Liver (tissue), 9 donors: ENCODE measurements around the gene TSPAN15. TPM values are rescaled to one million over a fixed set of nuclear protein-coding genes. Genes with fewer than 3 reads are reported as not detected.

ENCODE experiments used
- DNase-seq: peaks from one replicate; pipeline ENCODE4 v3.0.0-alpha.2; 2017; ENCODE audit warnings: low spot score
- H3K27ac ChIP-seq, 2 donors: one replicate each; pipeline ENCODE4 v1.7.0; 2013; ENCODE audit warnings: inconsistent platforms in 2 of 2, low read length in 2 of 2, control low read depth in 1 of 2, low read depth in 1 of 2, mild to moderate bottlenecking in 1 of 2
- H3K27me3 ChIP-seq, 4 donors: one replicate each; pipeline versions ENCODE4 v1.6.1 to v1.7.0; 2013; ENCODE audit warnings: low read length in 3 of 4, inconsistent platforms in 1 of 4, mild to moderate bottlenecking in 1 of 4, moderate library complexity in 1 of 4; ENCODE audit not compliant: control insufficient read depth in 4 of 4, insufficient read depth in 4 of 4
- H3K36me3 ChIP-seq, 4 donors: one replicate each; pipeline versions ENCODE4 v1.6.1 to v1.7.0; 2013; ENCODE audit warnings: low read length in 3 of 4, mild to moderate bottlenecking in 3 of 4, low read depth in 1 of 4, moderate library complexity in 1 of 4; ENCODE audit not compliant: control insufficient read depth in 4 of 4, insufficient read depth in 3 of 4
- H3K4me1 ChIP-seq, 4 donors: one replicate each; pipeline versions ENCODE4 v1.6.1 to v1.7.0; 2013; ENCODE audit warnings: low read length in 3 of 4, mild to moderate bottlenecking in 3 of 4, moderate library complexity in 1 of 4; ENCODE audit not compliant: control insufficient read depth in 4 of 4, insufficient read depth in 4 of 4
- H3K4me3 ChIP-seq, 3 donors: one replicate each; pipeline versions ENCODE4 v1.6.1 to v1.7.0; 2013; ENCODE audit warnings: low read length in 3 of 3, control low read depth in 1 of 3, low read depth in 1 of 3, mild to moderate bottlenecking in 1 of 3
- H3K9ac ChIP-seq, 2 donors: one replicate each; pipeline ENCODE4 v1.7.0; 2013; ENCODE audit warnings: low read length in 2 of 2, mild to moderate bottlenecking in 2 of 2, moderate library complexity in 2 of 2, control low read depth in 1 of 2, low read depth in 1 of 2
- H3K9me3 ChIP-seq, 4 donors: one replicate each; pipeline versions ENCODE4 v1.6.1 to v1.7.0; 2013; ENCODE audit warnings: low read length in 3 of 4; ENCODE audit not compliant: control insufficient read depth in 4 of 4
- ATF3 ChIP-seq: IDR thresholded peaks from 2 replicates; pipeline ENCODE4 v1.6.1; 2016; ENCODE audit warnings: antibody characterized with exemption
- CTCF ChIP-seq: fragments of 150-350 bp; IDR thresholded peaks from 2 replicates; pipeline ENCODE4 v1.5.1; 2017; ENCODE audit warnings: improper control_type of control experiment, low read depth, low read length; ENCODE audit not compliant: missing input control
- HNF4A ChIP-seq, 2 donors: conservative IDR thresholded peaks; 2 replicates each; pipeline ENCODE4 v1.6.1; 2016; ENCODE audit warnings: antibody characterized with exemption in 2 of 2, mild to moderate bottlenecking in 2 of 2
- HNF4G ChIP-seq: IDR thresholded peaks from 2 replicates; pipeline ENCODE4 v1.6.1; 2016; ENCODE audit warnings: antibody characterized with exemption
- MAX ChIP-seq: IDR thresholded peaks from 2 replicates; pipeline ENCODE4 v1.6.1; 2016; ENCODE audit warnings: antibody characterized with exemption
- NR2F2 ChIP-seq: IDR thresholded peaks from 2 replicates; pipeline ENCODE4 v1.6.1; 2016; ENCODE audit warnings: antibody characterized with exemption
- REST ChIP-seq: IDR thresholded peaks from 2 replicates; pipeline ENCODE4 v1.6.1; 2016; ENCODE audit warnings: antibody characterized with exemption, mild to moderate bottlenecking
- RXRA ChIP-seq, 2 donors: IDR thresholded peaks; 2 replicates each; pipeline ENCODE4 v1.6.1; 2017 to 2018; ENCODE audit warnings: antibody characterized with exemption in 2 of 2, mild to moderate bottlenecking in 1 of 2
- YY1 ChIP-seq: IDR thresholded peaks from 2 replicates; pipeline ENCODE4 v1.6.1; 2016; ENCODE audit warnings: antibody characterized with exemption, mild to moderate bottlenecking
- WGBS: extraction: QIAGEN DNeasy Blood & Tissue Kit; methylation state at CpG from one replicate; pipeline ENCODE4 v1.1.7; 2013; 5-methylcytosine and 5-hydroxymethylcytosine counted together
- polyA plus RNA-seq, 2 donors: library from polyadenylated mRNA; stranded (reverse) in 1 of 2; unstranded in 1 of 2; fragments of 200-250 nt in 1 of 2; fragments of >200 nt in 1 of 2; fragmentation: Nextera tagmentation in 1 of 2; extraction: Ambion mirVana in 1 of 2; gene quantifications; one replicate each; pipeline versions ENCODE4 v1.2.1 to v1.2.3, GENCODE V29; 2013 to 2015
- total RNA-seq, 2 donors: library from RNA; depleted of rRNA; stranded (reverse); fragments of >200 nt; gene quantifications; one replicate each; pipeline ENCODE4 v1.2.3, GENCODE V29; 2014
- donor health status: healthy.
- donor health status: healthy.
- donor health status: healthy.
- donor health status: healthy.
- donor health status: healthy.

The TSPAN15 gene
- total and polyA plus RNA-seq, 4 donors: 2.0 to 4.3 (median 3.3) TPM

GRCh38 chr10:69416695-69417094 lies 34.6 kb upstream of the TSPAN15 start, which contains the start of gene TACR2 (continued):
- TF ChIP-seq REST: no peak

GRCh38 chr10:69417542-69417941 lies 33.7 kb upstream of the TSPAN15 start:
- no peaks in the 10 kb centered on the region for H3K36me3 ChIP-seq
- WGBS: 91% methylated on average over 11 of the region's 11 CpGs
- no peak for DNase-seq
- no peak for TF ChIP-seq MAX
- TF ChIP-seq YY1: no peak
- TF ChIP-seq NR2F2: no peak
- TF ChIP-seq RXRA (IDR thresholded peaks at IDR 0.05): no peak
- TF ChIP-seq REST: no peak
- no peak for TF ChIP-seq HNF4G
- no peak for TF ChIP-seq HNF4A (conservative IDR thresholded peaks at IDR 0.05)
- TF ChIP-seq ATF3: no peak
- no peak overlapping the region for H3K27ac ChIP-seq
- H3K4me1 ChIP-seq: no peaks in the 10 kb centered on the region
- no peak overlapping the region for H3K4me3 ChIP-seq
- H3K9ac ChIP-seq: no peak overlapping the region
- H3K9me3 ChIP-seq: no peaks in the 10 kb centered on the region
- H3K27me3 ChIP-seq: no peaks in the 10 kb centered on the region

GRCh38 chr10:69418052-69418752 lies 33.1 kb upstream of the TSPAN15 start:
- Histone ChIP-seq H3K27me3 (no peaks in the 10 kb centered on the region), H3K4me1 (no peaks in the 10 kb centered on the region), H3K4me3 (no peak overlapping the region), H3K9ac (no peak overlapping the region), H3K27ac (no peak overlapping the region), H3K36me3 (no peaks in the 10 kb centered on the region), H3K9me3 (no peaks in the 10 kb centered on the region)
- WGBS: 75% methylated on average over 8 of the region's 8 CpGs
- no peak for DNase-seq
- peak in 1 of 2 donors; percentile 9 for TF ChIP-seq HNF4A (conservative IDR thresholded peaks at IDR 0.05)
- TF ChIP-seq CTCF: no peak
